ENCODE measurements around the gene PGBD2.
"Not testable (repeated sequence)": the region's sequence is repeated elsewhere in the genome, so short reads cannot be mapped to it uniquely, and the experiment has no call there.

Gene PGBD2, protein sequence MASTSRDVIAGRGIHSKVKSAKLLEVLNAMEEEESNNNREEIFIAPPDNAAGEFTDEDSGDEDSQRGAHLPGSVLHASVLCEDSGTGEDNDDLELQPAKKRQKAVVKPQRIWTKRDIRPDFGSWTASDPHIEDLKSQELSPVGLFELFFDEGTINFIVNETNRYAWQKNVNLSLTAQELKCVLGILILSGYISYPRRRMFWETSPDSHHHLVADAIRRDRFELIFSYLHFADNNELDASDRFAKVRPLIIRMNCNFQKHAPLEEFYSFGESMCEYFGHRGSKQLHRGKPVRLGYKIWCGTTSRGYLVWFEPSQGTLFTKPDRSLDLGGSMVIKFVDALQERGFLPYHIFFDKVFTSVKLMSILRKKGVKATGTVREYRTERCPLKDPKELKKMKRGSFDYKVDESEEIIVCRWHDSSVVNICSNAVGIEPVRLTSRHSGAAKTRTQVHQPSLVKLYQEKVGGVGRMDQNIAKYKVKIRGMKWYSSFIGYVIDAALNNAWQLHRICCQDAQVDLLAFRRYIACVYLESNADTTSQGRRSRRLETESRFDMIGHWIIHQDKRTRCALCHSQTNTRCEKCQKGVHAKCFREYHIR

DNA sequence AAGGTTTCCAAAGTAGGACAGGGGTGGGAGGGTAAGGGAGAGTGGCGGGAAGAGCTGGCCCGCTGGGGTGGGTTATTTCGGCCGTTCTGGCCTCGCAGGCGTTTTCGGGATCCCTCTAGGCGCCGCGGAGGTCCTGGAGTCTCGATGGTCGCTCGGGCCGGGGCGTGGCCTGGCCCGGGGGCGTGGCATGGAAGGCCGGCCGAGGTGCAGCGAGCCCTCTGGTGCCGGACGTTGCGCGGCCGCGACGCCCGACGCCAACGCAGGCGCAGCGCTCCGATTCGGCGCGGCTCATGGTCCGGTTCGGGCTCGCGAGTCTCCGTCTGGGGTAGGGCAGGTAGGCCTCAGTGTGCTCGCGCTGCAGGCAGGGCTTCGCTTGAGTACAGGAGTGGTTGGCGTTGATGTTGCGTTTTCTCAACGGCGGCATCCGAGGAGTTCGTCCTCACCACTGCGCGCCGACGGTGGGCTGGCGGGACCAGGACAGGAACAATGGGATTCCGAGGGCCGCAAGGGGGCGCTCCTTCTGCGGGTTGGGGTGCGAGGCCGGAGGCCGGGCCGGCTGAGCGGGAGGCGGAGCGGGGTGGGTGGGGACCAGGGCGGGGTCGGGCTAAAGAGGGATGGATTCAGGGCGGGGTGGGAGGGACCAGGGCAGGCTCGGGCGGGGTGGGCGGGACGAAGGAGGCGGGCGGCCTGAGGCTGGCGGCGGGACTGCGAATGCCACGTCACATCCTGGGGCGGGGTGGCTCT lies at the start of gene PGBD2:
PGBD2 (plus strand) TSS at position 227 of the 744 bp plus-strand sequence. CDS start 7,628 bp downstream, outside the sequence.
- DNase-seq = peak; percentile 39

DNA sequence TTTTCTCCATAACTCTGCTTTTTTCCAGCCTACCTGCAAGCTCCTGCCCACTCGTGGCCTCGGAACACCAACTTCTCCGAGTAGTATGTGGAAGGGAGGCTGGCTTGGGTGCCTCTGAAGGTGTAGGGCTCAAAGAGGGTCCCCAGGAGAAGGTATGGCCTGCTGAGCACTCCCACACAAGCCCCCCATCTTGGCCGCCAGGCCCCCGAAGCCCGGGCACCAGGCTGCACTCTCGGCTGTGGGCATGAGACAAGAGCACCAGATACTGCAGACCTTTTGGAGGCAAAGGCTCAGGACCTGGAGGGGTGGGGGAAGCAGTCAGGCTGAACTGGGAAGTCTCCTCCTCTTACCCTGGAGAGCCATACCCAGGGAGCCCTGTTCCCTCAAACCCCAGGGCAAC lies 48.8 kb upstream of the PGBD2 start:
- DNase-seq = no peak

DNA sequence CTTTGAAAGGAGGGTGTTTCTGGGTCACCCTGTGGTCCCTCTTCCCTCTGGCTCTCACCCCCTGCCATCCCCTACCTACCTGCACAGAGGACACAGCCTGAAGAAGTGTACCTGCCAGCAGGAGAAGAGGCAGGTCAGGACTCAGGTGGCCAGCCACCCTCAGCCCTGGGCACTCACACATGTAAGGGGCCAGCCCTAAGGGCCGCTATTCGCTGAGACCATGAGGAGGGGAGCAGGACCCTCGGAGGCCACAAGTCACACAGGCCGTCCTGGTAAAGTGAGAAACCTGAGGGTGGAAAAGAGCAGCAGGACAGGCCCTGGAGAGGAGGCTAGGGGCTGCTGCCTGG lies 48.3 kb upstream of the PGBD2 start:
- no peak for DNase-seq

DNA sequence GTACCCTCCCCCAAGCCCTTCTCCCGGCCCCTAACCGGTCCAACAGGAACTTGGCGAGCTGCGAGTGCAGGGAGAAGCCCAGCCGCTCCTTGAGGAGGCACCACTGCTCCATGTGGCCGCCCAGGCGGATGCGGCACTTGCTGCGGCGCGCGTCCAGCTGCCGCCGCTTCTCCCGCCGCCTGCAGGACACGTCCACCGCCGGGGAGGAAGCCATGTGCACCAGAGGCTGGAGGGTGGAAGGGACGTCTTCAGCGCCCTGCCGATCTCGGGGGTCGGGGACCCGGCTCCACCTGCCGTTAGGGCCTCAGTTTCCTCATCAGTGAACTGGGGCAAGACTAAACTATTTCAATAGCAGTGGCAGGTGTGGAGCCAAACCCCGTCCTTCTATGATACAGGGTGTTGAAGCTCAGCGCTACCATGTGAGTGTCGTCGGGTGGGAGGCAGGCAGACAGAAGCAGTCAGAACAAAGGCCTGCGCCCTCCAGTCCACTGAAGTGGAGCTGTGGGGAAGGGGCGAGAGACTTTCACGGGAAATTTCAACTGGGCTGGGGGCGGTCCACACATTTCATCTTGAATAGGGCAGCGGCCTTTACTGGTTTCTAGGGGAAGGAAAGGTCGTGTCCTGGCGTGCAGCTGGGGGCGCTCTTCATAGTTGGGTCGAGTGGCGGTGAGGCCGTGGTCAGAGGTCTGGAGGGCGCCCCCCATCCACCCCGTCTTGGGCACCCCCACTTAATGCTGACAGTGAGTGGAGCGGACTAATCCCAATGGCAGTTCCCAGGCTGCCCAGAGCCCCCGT lies 47.7 kb upstream of the PGBD2 start:
- no peak for DNase-seq

DNA sequence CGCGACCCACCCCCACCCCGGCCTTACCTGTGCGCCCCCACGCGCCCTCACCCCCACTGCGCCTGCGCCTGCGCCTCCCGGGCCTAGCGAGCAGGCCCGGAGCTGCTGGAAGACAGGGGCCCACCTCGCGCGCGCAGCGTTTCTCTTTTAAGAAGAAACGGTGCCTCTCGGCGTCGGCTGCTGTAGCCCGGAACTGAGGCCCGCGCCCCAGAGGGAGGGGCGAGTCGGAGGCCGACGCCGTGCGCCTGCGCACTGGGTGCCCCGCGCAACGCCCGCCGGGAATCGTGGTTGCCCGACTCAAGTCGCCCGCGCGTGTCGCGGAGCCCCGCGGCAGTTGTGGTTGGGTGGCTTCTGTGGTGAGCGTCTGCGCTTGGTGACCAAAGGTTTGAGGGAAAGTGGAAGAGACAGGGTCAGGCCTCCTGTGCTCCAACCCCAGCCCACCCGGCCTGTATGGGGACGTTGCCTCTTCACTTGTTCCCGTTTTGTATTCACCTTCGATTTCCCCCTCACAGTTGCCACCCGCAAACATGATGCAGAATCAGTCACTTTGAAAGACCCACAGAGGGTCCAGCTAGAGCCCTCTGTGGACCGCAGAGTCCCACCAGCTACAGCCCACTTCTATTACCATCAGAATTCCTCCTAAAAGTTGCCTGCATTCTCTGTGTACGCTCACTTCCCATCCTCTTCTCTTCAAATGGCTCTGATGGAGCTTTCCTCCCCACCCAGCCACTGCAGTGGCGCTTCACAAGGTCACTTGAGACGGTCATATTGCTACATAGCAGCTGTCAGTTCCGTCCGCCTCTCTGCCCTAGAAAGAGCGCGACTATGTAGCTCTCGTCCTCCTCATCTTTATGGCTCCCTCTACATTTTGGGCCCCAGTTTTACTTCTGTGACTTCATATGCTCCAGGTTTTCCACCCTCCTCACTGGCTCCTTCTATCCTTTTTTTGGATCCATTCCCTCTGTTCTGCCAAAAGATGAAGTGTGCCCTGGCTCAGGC lies 46.8 kb upstream of the PGBD2 start, which contains the start of gene ZNF692:
ZNF692 (minus strand) TSS at position 195 of the 999 bp plus-strand sequence. CDS start 776 bp downstream, outside the sequence.
- DNase-seq = peak; percentile 66

DNA sequence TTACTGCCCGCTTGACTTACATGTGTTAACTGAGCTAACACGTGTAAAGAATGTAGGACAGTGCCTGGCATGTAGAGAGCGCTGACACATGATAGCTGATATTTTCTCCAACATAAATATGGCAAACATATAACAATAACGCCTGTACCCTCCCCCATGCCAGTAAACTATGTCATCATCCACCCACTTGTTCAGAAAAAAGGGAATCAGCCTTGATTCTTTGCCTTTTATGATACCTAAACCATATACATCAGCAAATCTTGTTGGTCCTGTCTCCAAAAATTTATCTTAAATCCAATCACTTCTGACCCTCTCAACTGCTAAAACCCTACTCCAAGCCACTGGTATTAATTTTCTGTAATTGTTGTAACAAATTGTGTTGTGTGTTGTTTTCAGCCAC lies 46.0 kb upstream of the PGBD2 start:
- DNase-seq = no peak

DNA sequence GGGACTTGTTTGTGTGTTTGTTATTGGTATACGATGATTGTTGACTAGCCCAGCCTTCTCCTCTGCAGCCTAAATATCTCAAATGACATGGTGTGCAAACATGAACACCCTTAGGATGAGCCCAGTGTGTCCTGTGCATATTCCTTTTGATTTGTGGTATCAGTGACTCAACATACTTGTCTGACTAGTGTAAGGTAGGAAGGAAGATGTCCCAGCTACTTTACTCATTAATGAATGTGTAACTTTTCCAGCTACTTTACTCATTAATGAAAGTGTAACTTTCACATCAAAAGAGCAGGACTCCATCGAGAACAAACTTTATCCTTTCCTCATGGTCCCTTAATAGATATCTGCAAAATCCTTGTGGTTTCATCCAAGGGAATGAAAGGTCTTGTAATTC lies 44.4 kb upstream of the PGBD2 start:
- DNase-seq = no peak

DNA sequence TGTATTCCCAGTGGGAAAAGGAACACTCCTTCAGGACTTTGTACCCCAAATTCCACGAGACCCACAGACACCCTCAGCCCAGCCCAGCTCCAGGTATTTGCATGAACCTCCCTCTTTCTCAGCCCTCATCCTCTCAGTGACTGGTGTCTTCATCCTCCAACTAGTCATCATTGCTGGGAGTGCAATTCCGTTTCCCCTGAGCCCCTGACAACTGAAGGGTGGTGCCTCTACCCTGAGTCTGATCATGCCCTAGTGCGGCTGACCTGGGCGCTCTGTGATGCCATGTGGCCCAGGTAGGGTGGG lies 43.4 kb upstream of the PGBD2 start:
- DNase-seq = no peak

DNA sequence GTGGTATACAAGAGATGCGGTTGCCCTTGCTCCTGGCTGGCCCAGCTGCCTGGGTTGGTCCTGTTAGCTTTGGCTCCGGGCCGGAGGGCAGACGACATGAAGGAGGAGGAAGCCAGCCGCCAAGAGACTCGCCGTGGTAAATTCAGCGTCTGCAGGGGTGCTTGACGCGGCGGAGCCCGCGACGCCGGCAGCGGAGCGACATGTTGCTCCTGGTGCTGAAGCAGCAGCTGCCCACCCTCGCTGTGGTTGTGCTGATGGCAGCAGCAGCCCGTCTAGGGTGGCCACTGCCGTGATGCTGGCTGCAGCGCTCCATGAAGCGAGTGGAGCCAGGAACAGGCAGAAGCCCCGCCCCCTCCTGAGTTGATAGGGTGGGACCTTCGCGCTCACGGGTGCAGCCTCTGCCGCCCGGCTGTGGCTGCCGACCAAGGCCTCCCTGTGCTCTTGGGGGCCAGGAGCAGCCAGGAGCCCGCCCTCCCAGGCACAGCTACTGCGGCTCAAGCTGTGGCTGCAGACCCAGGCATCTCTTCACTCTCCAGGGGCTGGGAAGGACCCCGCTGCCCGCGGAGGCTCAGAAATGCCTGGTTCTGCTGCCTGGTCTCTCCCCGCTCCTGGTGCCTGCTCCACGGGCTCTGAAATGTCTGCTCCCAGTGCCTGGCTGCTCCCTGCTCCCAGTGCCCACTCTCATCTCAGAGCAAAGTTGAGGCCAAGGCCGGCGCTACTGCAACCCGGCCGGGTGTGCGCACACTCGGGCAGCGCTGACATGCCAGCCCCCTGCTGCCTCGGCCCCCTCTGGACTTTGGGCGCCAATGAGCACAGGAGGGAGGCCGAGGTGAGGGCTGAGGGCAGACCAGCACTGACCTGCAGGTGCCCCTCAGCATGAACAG lies 42.8 kb upstream of the PGBD2 start:
- DNase-seq = peak; percentile 36

DNA sequence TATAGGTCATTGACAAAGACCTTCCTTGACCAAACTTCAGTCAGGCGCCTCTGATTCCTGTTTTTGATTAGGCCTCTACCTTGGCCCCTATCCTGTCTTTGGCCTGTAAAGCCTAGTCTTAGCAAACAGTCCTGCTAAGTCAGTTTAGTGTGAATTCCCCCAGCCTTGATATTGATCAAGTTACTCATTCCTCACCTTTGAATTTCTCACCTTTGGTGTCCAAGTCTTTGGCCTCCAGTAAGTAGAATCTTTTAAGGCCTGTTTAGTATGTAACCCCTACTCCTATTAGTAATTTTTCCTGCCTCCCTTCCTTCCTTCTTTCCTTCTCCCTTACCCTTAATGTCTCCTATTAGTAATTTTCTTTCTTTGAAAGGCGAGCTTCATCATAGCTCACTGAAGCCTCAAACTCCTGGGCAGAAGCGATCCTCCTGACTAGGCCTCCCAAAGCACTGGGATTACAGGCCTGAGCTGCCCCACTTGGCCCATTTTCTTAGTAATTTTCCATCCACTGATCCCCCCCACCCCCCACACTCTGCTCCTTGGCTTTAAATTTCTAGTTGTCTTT lies 34.1 kb upstream of the PGBD2 start:
- DNase-seq = no peak

DNA sequence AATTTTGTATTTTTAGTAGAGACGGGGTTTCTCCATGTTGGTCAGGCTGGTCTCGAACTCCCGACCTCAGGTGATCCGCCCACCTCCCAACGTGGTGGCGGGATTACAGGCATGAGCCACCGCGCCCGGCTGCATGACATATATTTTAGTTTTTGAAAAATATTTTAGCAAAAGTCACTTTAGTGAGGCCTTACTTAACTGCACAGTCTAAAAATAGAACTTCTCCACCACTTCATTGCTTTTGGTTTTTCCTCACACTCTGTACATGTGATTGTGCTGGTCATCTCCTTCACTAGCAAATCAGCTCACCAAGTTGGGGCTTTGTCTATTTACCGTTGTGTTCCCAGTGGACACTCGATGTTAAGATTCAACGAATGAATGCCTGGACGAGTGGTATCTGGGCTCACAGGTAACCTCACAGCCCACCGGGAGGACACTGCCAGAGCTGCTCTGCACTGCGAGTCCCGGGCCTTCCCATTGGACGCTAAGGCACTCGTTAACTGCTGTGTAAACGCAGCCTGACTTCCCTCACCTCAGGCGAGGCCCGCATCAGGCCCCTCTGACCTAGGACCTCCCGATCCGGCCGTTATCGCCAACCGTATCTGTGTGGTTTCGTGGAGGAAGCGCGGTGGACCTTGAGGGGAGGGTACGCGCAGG lies 33.2 kb upstream of the PGBD2 start:
- DNase-seq = no peak

DNA sequence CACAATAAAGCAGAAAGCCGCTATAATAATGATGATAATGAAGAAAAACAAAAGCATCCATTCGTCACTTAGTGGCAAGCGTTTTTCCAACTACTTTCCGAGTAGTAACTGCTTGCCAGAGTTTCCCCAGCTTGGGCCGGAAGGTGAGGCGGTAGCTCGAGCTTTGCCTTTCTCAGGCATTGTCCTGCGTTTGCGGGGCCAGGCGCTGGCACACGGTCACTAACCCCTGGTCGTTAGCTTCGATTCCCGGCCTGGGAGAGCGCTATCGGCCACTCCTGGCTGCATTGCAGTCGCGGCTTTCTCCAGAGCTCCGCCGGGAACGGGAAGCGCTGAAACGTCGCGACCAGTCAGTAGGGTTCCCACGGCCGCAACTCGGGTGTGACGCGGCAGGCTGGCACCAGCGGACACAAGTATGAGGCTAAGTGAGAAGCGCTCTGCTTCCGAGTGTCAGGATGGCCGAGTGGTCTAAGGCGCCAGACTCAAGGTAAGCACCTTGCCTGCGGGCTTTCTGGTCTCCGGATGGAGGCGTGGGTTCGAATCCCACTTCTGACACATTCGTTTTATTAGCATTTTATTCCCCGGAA lies 32.5 kb upstream of the PGBD2 start:
- DNase-seq = peak; percentile 72

DNA sequence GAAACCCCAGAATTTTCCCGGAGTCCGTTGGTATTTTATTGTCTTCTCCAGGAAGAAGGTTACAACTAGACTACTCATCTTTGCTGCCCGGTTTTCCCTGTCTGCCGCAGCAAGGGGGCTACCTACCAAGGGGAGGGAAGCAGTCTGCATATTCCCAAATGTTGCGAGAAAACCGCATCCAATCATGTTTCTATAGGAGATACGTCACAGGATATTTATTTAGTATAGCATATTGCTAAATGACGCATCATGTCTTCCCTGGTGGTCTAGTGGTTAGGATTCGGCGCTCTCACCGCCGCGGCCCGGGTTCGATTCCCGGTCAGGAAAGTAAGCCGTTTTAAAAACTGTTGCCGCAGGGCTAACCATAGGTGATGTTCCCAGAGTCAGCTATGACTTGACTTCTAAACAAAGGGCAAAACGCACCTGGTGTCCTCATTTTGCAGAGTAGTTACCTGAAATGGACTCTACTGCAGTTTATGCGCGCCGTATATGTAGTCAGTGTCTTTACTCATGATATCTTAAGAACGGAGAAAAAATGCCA lies 32.0 kb upstream of the PGBD2 start:
- DNase-seq = peak; percentile 82

DNA sequence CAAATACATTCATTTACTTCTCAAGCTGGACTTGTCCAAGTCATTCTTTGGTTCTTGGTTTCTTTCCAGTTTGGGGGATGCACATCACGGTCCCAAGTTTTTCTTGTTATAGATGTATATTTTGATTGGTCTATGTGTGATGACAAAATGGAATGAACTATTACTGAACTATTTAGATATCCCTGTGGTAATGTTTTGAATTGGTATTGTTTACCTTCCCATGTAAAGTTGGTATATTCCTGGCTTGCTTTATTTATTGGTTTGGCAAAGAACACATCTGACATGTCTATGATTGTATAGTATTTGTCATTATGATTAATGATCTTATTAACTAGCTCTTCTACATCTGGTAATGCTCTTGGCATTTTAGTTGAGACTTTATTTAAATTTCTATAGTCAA lies 24.8 kb upstream of the PGBD2 start:
- DNase-seq = no peak

DNA sequence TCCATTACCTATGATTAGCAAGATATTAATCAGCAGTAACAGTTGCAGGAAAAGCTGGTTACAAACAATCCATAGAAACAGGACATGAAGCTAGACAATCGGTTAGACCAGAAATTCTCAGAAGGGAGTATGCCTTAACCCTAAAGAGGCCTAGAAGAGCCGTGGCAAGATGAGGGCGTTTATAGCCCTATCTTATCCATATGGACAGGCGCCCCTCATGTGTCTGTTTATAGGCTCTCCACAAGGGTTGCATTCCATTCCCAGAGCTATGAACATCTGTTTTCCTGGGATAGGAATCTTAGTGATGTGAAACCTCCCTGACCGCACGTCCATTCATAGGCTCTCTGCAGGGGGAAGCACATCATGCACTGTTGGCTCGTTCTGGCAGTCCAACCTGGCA lies 23.6 kb upstream of the PGBD2 start:
- not testable (repeated sequence) for DNase-seq

DNA sequence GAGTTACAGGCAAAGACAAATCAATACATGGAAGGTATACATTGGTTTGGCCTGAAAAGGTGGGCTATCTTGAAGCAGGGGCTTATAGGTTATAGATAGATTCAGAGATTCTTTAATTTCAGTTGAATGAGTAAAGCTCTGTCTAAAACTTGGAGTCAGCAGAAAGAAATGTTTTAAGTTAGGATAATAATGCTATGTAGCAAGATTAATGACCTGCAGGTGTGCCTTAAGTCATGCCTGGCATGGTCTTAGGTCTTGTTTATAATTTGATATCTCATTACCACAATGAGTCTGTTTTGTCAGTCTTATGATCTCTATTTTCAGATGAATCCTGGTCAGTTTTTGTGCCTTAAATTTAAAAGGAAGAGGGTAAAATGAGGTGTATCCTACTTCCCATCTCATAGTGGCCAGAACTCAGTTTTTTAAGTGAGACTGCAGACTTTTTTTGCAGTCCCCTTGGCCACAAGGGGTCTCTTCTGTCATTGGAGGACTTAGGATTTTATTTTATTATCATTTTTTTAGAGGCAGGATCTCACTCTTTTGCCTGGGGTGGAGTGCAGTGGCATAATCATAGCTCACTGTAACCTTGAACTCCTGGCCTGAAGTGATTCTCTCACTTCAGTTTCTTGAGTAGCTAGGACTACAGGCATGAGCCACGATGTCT lies 21.3 kb upstream of the PGBD2 start:
- DNase-seq = no peak

DNA sequence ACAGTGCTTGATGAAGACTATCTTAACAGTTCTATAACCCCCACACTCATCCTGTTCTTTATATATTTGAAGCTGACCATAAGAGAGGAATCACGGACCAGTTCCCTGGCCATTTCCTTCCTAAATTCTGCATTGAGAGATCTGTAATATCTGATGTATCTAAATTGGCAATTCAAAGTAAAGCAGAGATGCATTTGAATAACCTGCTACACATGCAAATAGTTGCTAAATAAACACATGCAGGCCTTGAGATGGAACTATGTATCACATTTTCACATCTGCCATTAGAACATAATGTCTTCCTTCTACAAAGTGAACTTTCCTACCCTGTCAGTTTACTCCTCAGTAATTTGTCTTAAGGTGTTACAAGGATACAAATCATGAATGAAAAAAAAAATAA lies 20.4 kb upstream of the PGBD2 start:
- no peak for DNase-seq

DNA sequence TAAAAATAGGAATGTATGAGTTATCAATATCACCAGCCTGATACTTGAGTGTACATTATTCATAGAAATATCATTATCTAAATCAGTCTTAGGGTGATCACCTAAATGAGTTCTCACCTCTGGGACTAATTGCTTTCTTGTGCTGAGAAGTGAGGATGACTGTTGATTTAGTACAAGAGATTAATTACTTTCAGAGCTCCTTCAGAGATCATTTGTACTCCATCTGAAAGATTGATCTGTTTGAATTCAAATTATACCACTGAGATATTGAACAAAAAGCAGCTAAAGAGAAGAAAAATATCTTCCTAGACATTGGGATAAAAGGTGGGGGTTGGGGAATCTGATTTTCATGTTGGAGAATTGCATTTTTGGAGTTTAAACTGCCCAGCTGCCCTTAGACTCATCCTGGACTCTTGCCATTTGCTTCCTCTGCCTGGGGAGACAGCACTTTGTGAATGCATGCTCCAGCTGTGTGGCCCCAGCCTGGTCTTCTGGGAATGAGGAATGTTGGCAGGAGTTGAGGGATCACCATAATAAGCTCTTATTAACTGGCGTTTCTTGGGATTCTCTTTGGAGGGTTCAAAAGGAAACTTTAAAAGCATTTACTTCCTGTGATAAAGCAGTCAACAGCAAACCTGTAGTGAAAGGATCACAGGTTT lies 19.7 kb upstream of the PGBD2 start:
- no peak for DNase-seq

All from NCI-H524 treated with DMSO at 0.1 percent for 48 hours (cell line).